ENCODE measurements around the gene SPRTN. TPM values are rescaled to one million over a fixed set of nuclear protein-coding genes. Genes with fewer than 3 reads are reported as not detected.

Gene SPRTN
- total and polyA plus RNA-seq, 2 of the 4 experiments (the other 2 are of a cell fraction): 6.5 to 17.4 TPM

GRCh38 chr1:231332761-231333160, 5.3 kb upstream of the SPRTN start:
- H3K36me3 ChIP-seq (ENCODE audit: control insufficient read depth, insufficient read depth, low read length): no peaks in the 10 kb centered on the region
- H4K91ac ChIP-seq (ENCODE audit: insufficient read depth, low read depth, low read length): no peak overlapping the region
- H3K4me2 ChIP-seq (ENCODE audit: low read depth, low read length): no peak overlapping the region
- WGBS, 2 experiments (ENCODE audit: extremely low coverage in 2 of 2, insufficient read length in 1 of 2): no CpG with 5 or more reads among the region's 1 CpG
- H3K27me3 ChIP-seq (ENCODE audit: control insufficient read depth, insufficient read depth, low read length): no peaks in the 10 kb centered on the region
- no peak overlapping the region for H2BK20ac ChIP-seq (ENCODE audit: low read depth, low read length)
- H3K9me1 ChIP-seq (ENCODE audit: insufficient read depth, low read length): peaks cover 6% of the 10 kb centered on the region; the same call in 1 of the 2 replicates
- in situ Hi-C loops (cut with MboI; ENCODE audit: low sequenced_read_pairs) (no loop called here), dilution Hi-C loops (cut with HindIII; ENCODE audit: low sequenced_read_pairs, unreplicated experiment) (no loop called here), intact Hi-C loops (cut with micrococcal nuclease) (no loop called here)
- POLR2A ChIA-PET (ENCODE audit: unreplicated experiment): interaction anchor here (0.6 kb wide), 1 partner anchor 268 kb away, joined by 3 read pairs; no protein-coding TSS in a partner anchor
- H3K9me3 ChIP-seq (ENCODE audit: control insufficient read depth, insufficient read depth, low read length): no peaks in the 10 kb centered on the region
- ATAC-seq (ENCODE audit: low read depth): no peak
- H3K14ac ChIP-seq (replicated peaks; ENCODE audit: low read depth, low read length): no peak overlapping the region
- no peak overlapping the region for H3K18ac ChIP-seq (ENCODE audit: low read depth, low read length)
- H3K56ac ChIP-seq (ENCODE audit: extremely low read depth, insufficient read depth, low read length): no peak overlapping the region
- no peak overlapping the region for H2AK5ac ChIP-seq (ENCODE audit: low read depth, low read length)
- no peak for DNase-seq
- no peak overlapping the region for H3K23ac ChIP-seq (ENCODE audit: low read depth, low read length)
- peaks cover 7% of the 10 kb centered on the region for H3K4me1 ChIP-seq (ENCODE audit: control insufficient read depth, insufficient read depth, low read length)
- no peak overlapping the region for H2BK15ac ChIP-seq (ENCODE audit: low read depth, low read length)
- TF ChIP-seq SMC3 (IDR thresholded peaks at IDR 0.05; ENCODE audit: low read depth, low read length) (no peak), BHLHE40 (IDR thresholded peaks at IDR 0.05; ENCODE audit: low read depth, low read length) (no peak), RCOR1 (IDR thresholded peaks at IDR 0.05; ENCODE audit: insufficient replicate concordance, low read length) (no peak), MXI1 (IDR thresholded peaks at IDR 0.05; ENCODE audit: borderline replicate concordance, low read depth, low read length) (no peak), POLR2A (IDR thresholded peaks at IDR 0.05; ENCODE audit: low read depth, low read length) (no peak), RFX5 (IDR thresholded peaks at IDR 0.05; ENCODE audit: low read depth, low read length) (no peak), MAFK (IDR thresholded peaks at IDR 0.05; ENCODE audit: low read depth, low read length) (no peak), CHD1 (IDR thresholded peaks at IDR 0.05; ENCODE audit: low read depth, low read length) (no peak)
- TF ChIP-seq, protein P1, sequence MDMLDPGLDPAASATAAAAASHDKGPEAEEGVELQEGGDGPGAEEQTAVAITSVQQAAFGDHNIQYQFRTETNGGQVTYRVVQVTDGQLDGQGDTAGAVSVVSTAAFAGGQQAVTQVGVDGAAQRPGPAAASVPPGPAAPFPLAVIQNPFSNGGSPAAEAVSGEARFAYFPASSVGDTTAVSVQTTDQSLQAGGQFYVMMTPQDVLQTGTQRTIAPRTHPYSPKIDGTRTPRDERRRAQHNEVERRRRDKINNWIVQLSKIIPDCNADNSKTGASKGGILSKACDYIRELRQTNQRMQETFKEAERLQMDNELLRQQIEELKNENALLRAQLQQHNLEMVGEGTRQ (IDR thresholded peaks at IDR 0.05; ENCODE audit: low read depth, low read length): no peak
- TF ChIP-seq, protein P2, sequence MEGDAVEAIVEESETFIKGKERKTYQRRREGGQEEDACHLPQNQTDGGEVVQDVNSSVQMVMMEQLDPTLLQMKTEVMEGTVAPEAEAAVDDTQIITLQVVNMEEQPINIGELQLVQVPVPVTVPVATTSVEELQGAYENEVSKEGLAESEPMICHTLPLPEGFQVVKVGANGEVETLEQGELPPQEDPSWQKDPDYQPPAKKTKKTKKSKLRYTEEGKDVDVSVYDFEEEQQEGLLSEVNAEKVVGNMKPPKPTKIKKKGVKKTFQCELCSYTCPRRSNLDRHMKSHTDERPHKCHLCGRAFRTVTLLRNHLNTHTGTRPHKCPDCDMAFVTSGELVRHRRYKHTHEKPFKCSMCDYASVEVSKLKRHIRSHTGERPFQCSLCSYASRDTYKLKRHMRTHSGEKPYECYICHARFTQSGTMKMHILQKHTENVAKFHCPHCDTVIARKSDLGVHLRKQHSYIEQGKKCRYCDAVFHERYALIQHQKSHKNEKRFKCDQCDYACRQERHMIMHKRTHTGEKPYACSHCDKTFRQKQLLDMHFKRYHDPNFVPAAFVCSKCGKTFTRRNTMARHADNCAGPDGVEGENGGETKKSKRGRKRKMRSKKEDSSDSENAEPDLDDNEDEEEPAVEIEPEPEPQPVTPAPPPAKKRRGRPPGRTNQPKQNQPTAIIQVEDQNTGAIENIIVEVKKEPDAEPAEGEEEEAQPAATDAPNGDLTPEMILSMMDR (conservative IDR thresholded peaks at IDR 0.05; ENCODE audit: low read depth, low read length): no peak
- no peak overlapping the region for H3K4me3 ChIP-seq (ENCODE audit: insufficient read depth, low read depth, low read length)
- H4K5ac ChIP-seq (ENCODE audit: low read depth, low read length): no peak overlapping the region
- H3K9ac ChIP-seq (ENCODE audit: low read depth, low read length): no peak overlapping the region
- peaks cover 4 to 30% of the 10 kb centered on the region in 2 experiments; a peak in 3 of 4 replicates for H3K79me1 ChIP-seq (ENCODE audit: low read depth in 1 of 2, low read length in 2 of 2)
- H2BK5ac ChIP-seq (ENCODE audit: low read depth, low read length, poor library complexity, severe bottlenecking): no peak overlapping the region
- no peak overlapping the region for H3K27ac ChIP-seq (ENCODE audit: insufficient read depth, low read length)
- peaks cover 48% of the 10 kb centered on the region for H4K20me1 ChIP-seq (ENCODE audit: insufficient read depth, low read length)
- no peak overlapping the region for H2AFZ ChIP-seq (replicated peaks; ENCODE audit: low read length, poor library complexity)
- H2BK120ac ChIP-seq (ENCODE audit: low read depth, low read length): no peak overlapping the region
- no peak overlapping the region for H2AK9ac ChIP-seq (replicated peaks; ENCODE audit: low read depth, low read length, poor library complexity)
- no peak overlapping the region for H4K8ac ChIP-seq (ENCODE audit: low read depth in 2 of 2, low read length in 2 of 2)
- BruUV-seq (replicated peaks): no TSS peak
- no peak overlapping the region for H3K4ac ChIP-seq (ENCODE audit: low read depth, low read length)
- CTCF ChIA-PET: interaction anchor here (1.0 to 1.1 kb wide), 2 partner anchors 17 to 42 kb away, joined by 3 read pairs; no protein-coding TSS in a partner anchor
